GM12801 (cell line): ENCODE data around the gene PARD3.

Source experiments
- CTCF ChIP-seq: IDR thresholded peaks from one replicate; pipeline ENCODE4 v1.5.1; 2011; ENCODE audit warnings: control low read depth; ENCODE audit not compliant: insufficient read length; ENCODE audit errors: extremely low read depth

The PARD3 gene

DNA sequence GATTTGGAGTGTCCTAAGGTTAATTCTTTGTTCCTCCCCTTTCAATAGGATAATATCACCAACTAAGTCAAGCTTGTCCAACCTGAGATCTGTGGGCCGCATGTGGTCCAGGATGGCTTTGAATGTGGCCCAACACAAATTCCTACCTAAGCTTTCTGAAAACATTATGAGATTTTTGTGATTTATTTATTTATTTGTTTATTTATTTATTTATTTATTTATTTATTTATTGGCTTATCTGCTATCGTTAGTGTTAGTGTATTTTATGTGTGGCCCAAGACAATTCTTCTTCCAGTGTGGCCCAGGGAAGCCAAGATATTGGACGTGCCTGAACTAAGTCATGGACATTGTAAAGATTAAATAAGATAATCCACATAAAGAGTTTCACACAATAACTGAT, 446.0 kb downstream of the PARD3 start:
- TF ChIP-seq CTCF = no peak

- TF ChIP-seq CTCF = no peak
Measured at GRCh38 chr10:34364253-34365037, 450.7 kb downstream of the PARD3 start.

- TF ChIP-seq CTCF = no peak
Measured at GRCh38 chr10:34360984-34361383, 454.1 kb downstream of the PARD3 start.

- no peak for TF ChIP-seq CTCF
Measured at GRCh38 chr10:34359435-34359813, 455.7 kb downstream of the PARD3 start.

DNA sequence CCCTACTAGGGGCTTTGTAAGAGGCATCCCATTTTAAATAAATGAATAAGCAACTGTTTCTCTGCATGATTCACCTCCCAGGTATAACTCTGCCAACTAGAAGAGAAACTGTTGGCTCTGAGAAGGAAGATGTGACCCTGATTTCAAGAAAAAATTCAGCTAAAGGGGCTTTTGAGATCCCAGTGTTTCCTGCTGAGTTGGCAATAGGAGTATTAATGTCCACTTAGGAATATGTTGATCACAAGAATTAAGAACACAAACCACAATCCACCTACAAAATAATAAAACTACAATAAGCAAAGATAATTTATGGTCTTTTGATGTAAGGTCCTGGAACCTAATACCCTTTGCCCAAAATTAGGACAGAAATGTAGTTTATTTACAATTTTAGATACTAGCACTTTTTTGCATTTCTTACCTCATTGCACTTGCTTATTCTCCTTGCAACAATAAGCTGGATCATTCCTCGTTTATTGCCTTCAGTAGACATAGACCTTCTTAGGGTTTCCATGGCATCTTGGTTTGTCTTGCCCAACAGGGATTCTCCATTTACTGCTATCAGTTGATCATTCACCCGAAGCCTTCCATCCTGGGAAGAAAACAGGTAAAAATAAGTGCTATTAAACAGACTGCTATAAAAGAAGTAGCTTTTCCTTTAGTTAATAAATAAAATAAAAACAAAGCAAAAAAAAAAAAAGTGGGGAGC, 456.2 kb downstream of the PARD3 start:
- no peak for TF ChIP-seq CTCF

GRCh38 chr10:34356463-34356862, 458.6 kb downstream of the PARD3 start:
- TF ChIP-seq CTCF = no peak

DNA sequence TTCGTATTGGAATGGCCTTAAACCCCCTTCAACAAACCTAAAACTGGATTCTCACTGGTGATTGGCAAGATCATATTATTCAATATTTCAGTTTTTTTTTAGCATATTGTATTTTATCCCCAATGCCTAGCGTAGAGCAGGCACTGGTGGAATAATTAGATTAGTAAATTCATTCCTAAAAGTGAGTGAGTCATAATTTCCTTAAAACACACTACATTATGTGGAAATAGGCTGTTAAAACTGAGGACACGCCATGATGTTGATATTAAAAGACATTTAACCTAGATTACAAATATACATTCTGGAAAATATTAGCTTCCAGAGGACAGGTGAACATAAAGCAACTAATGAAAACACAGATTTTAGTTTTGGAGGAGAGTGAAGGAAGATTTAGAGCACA, 463.9 kb downstream of the PARD3 start:
- no peak for TF ChIP-seq CTCF
